Fibroblast of lung (primary cell): ENCODE data around the gene AP3D1. TPM values are rescaled to one million over a fixed set of nuclear protein-coding genes. Genes with fewer than 3 reads are reported as not detected.
A peak's percentile ranks its signal among the peaks of the same experiment; 100 is the strongest.

Source experiments
- DNase-seq, 2 donors: peaks; one replicate each; pipeline versions ENCODE4 v3.0.0 to v3.0.0-alpha.2; 2010; ENCODE audit warnings: low read depth in 2 of 2
- H2AFZ ChIP-seq: 2 replicates; pipeline ENCODE4 v1.5.1; 2012; ENCODE audit warnings: low read length, control low read depth, inconsistent platforms
- H3K27ac ChIP-seq: 2 replicates; pipeline ENCODE4 v1.5.1; 2011; ENCODE audit warnings: low read length, control low read depth; ENCODE audit not compliant: insufficient read depth
- H3K27me3 ChIP-seq: 2 replicates; pipeline ENCODE4 v1.5.1; 2011; ENCODE audit warnings: mild to moderate bottlenecking, low read length; ENCODE audit not compliant: control insufficient read depth, insufficient read depth
- H3K36me3 ChIP-seq: 2 replicates; pipeline ENCODE4 v1.5.1; 2011; ENCODE audit warnings: low read length; ENCODE audit not compliant: control insufficient read depth, insufficient read depth
- H3K4me1 ChIP-seq: 2 replicates; pipeline ENCODE4 v1.5.1; 2011; ENCODE audit warnings: low read length; ENCODE audit not compliant: control insufficient read depth, insufficient read depth; ENCODE audit errors: extremely low read depth
- H3K4me2 ChIP-seq: 2 replicates; pipeline ENCODE4 v1.5.1; 2011; ENCODE audit warnings: low read length, control low read depth; ENCODE audit not compliant: insufficient read depth; ENCODE audit errors: extremely low read depth
- H3K4me3 ChIP-seq, 4 experiments: fragments of 200-600 bp in 1 of 4; sonication (generic) in 1 of 4; replicated peaks in 1 of 4; 2 replicates each; pipeline ENCODE4 v1.5.1; 2011 to 2016; ENCODE audit warnings: low read length in 4 of 4, low read depth in 3 of 4, mild to moderate bottlenecking in 3 of 4, control low read depth in 2 of 4, inconsistent platforms in 1 of 4, mixed read lengths in 1 of 4; ENCODE audit not compliant: insufficient read depth in 1 of 4; ENCODE audit errors: control extremely low read depth in 1 of 4
- H3K79me2 ChIP-seq: 2 replicates; pipeline ENCODE4 v1.5.1; 2012; ENCODE audit warnings: mild to moderate bottlenecking, low read length, inconsistent platforms; ENCODE audit not compliant: control insufficient read depth, insufficient read depth
- H3K9ac ChIP-seq: 2 replicates; pipeline ENCODE4 v1.5.1; 2011; ENCODE audit warnings: mild to moderate bottlenecking, low read length, control low read depth; ENCODE audit not compliant: insufficient read depth
- H3K9me3 ChIP-seq: 2 replicates; pipeline ENCODE4 v1.5.1; 2012; ENCODE audit warnings: low read depth, low read length; ENCODE audit not compliant: control insufficient read depth, insufficient read depth
- H4K20me1 ChIP-seq: 2 replicates; pipeline ENCODE4 v1.5.1; 2011; ENCODE audit warnings: low read length; ENCODE audit not compliant: control insufficient read depth, insufficient read depth; ENCODE audit errors: extremely low read depth
- CTCF ChIP-seq, 2 donors: IDR thresholded peaks in 1 of 2; conservative IDR thresholded peaks in 1 of 2; 1 replicate in 1 of 2; 2 replicates in 1 of 2; pipeline ENCODE4 v1.5.1; 2011 to 2012; ENCODE audit warnings: low read length in 2 of 2, control low read depth in 1 of 2, inconsistent platforms in 1 of 2, low read depth in 1 of 2, mild to moderate bottlenecking in 1 of 2
- EZH2 ChIP-seq: IDR thresholded peaks from 2 replicates; pipeline ENCODE4 v1.5.1; 2012; ENCODE audit warnings: low read length, control low read depth, mild to moderate bottlenecking; ENCODE audit errors: missing control alignments
- polyA plus RNA-seq, 2 donors: library from polyadenylated mRNA; depleted of rRNA in 1 of 2; stranded (reverse) in 1 of 2; unstranded in 1 of 2; fragments of >200 nt; gene quantifications; 2 replicates each; pipeline ENCODE4 v1.2.1, GENCODE V29; 2011 to 2012; ENCODE audit warnings: missing spikeins in 1 of 2
- total RNA-seq: library from RNA; depleted of rRNA; stranded (reverse); fragments of >200 nt; gene quantifications from 2 replicates; pipeline ENCODE4 v1.2.1, GENCODE V29; 2014

The AP3D1 gene
- total and polyA plus RNA-seq, 2 donors (not counting 1 experiment from before 2014, with no cell fraction given): 68.0 to 99.9 TPM

DNA sequence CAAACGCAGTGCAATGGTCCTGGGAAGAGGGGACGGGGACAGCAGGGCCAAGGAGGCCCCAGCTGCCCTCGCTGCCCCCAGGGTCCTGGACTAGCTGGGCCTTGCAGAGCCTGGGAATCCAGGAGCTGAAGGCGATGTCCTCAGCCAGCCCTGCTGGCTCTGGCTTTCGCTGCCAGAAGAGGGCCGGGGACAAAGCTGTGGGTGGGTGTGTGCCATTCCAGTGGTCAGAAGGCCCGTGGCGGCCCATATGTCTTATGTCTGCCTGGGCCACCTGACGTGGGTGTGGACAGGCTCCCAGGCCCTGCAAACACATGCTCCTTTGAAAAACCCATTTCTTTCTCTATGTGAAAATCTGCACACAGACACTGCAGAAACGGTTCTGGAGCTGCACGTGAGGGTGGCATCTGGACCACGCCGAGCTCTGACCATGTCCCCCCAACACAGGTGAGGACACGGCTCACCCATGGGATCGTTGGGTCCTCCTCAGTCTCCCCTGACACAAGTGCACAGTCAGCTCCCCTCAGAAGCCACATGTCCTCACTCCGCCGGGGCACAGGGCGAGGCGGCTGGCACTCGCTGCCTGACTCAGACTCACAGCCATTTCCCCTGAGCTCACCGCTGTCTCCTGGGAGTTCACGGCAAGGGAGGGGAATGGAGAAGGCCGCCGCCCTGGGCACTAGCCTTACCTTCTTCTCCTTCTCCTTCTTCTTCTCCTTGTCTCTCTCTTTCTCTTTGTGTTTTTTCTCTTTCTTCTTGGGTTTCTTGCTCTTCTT is 37.7 kb downstream of the AP3D1 start:
- H3K4me2 ChIP-seq: no peak overlapping the region
- no peak overlapping the region for H3K27ac ChIP-seq
- no peaks in the 10 kb centered on the region for H4K20me1 ChIP-seq
- peak in 1 of 2 donors; percentile 48 for DNase-seq
- no peaks in the 10 kb centered on the region for H3K79me2 ChIP-seq
- H2AFZ ChIP-seq: no peak overlapping the region
- no peak overlapping the region for H3K4me3 ChIP-seq
- H3K9ac ChIP-seq: no peak overlapping the region
- H3K9me3 ChIP-seq: no peaks in the 10 kb centered on the region
- no peaks in the 10 kb centered on the region for H3K4me1 ChIP-seq
- TF ChIP-seq CTCF (conservative IDR thresholded peaks at IDR 0.05 in 1 of 2, IDR thresholded peaks at IDR 0.05 in 1 of 2; ENCODE audit: low read depth in 1 of 2, low read length in 2 of 2): no peak
- TF ChIP-seq EZH2: no peak
- H3K27me3 ChIP-seq: no peaks in the 10 kb centered on the region
- H3K36me3 ChIP-seq: peaks cover 70% of the 10 kb centered on the region

DNA sequence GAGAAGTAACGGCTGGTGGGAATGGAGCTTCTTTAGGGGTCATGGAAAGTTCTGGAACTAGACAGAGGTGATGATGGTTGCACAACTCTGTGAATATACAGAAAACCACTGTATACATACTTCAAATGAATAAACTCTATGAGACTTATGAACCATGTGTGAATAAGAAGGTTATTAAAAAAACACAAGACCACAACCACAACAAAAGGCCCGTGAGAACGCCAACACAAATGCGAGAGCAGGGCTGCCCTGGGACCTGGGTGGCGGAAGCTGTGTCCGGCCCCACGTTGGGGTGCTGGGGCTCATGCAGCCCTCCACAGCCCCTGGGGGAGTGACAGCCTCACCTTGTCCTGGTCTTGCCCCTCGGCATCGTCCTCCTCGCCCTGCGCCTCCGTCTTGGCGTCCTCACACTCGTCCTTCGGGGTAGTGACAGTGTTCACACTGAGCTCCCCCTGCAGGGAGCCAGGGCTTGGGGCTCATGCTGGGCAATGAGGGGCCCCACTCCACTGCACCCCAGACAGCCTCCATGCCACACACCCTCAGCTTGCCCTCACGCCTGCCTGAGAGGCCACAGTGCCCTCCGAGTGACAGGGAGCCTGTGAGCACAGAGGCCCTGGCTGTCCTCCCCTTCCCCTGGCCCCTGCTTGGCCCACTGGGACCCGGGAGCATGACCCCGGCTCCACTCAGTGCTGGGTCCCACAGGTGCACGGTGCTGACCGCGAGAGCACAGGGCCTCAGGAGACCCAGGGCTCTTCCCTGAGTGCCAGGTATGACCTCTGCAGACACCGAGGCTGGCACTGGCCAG is 38.6 kb downstream of the AP3D1 start:
- Histone ChIP-seq H3K4me3 (no peak overlapping the region), H4K20me1 (no peaks in the 10 kb centered on the region), H3K4me1 (no peaks in the 10 kb centered on the region), H3K4me2 (no peak overlapping the region), H3K9me3 (no peaks in the 10 kb centered on the region), H3K9ac (no peak overlapping the region), H3K36me3 (peaks cover 71% of the 10 kb centered on the region), H3K27me3 (no peaks in the 10 kb centered on the region), H3K79me2 (no peaks in the 10 kb centered on the region), H2AFZ (no peak overlapping the region), H3K27ac (no peak overlapping the region)
- TF ChIP-seq CTCF (conservative IDR thresholded peaks at IDR 0.05 in 1 of 2, IDR thresholded peaks at IDR 0.05 in 1 of 2; ENCODE audit: low read depth in 1 of 2, low read length in 2 of 2) (no peak), EZH2 (no peak)
- DNase-seq: peak in 1 of 2 donors; percentile 18

GRCh38 chr19:2111886-2112285 is 39.5 kb downstream of the AP3D1 start:
- Histone ChIP-seq H3K27ac (no peak overlapping the region), H4K20me1 (no peaks in the 10 kb centered on the region), H3K4me3 (no peak overlapping the region), H3K79me2 (no peaks in the 10 kb centered on the region), H2AFZ (no peak overlapping the region), H3K9ac (no peak overlapping the region), H3K9me3 (no peaks in the 10 kb centered on the region), H3K27me3 (no peaks in the 10 kb centered on the region), H3K4me1 (no peaks in the 10 kb centered on the region), H3K36me3 (peaks cover 63% of the 10 kb centered on the region), H3K4me2 (no peak overlapping the region)
- no peak for DNase-seq
- TF ChIP-seq CTCF (conservative IDR thresholded peaks at IDR 0.05 in 1 of 2, IDR thresholded peaks at IDR 0.05 in 1 of 2; ENCODE audit: low read depth in 1 of 2, low read length in 2 of 2) (no peak), EZH2 (no peak)
